ENCODE measurements around the gene PIP4K2A.
"Not testable (repeated sequence)": the region's sequence is repeated elsewhere in the genome, so short reads cannot be mapped to it uniquely, and the experiment has no call there.

The PIP4K2A gene

DNA sequence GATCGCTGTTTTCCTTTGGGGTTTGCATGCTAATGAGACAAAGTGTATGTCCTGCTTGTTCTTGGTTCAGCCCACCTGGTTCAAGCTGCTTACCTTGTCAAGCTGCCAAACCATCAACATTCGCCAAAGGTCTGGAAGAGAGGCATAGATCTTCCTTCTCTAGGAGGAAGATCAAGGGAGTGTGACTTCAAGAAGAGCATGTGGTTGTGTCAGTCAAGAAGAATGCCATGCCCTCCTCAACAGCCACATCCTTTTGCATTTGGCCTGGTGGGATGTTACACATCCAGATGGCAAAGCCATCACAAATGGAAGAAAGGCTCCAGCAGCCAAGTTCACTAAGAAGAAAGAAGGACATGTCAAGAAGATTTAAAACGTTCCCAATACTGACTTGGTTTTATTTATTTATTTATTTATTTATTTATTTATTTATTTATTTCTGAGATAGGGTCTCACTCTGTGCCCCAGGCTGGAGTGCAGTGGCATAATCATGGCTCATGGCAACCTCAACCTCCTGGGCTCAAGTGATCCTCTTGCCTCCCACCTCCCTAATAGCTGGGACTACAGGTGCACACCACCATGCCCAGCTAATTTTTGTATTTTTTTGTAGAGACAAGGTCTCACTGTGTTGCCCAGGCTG lies 5.1 kb upstream of the PIP4K2A start:
- DNase-seq (ENCODE audit: low spot score) = no peak

DNA sequence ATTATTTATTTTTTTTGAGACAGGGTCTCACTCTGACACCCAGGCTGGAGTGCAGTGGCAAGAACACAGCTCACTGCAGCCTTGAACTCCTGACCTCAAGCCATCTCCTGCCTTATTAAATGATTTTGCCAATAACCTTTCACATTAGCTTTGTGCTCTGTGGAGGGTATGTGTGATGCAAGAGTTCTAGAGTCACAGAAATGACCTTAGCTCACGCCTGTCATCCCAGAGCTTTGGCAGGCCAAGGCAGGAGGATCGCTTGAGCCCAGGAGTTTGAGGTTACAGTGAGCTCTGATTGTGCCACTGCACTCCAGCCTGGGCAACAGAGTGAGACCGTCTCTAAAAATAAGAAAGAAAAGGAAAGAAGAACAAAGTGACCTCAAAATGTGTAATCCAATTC lies 4.3 kb upstream of the PIP4K2A start:
- not testable (repeated sequence) for DNase-seq (ENCODE audit: low spot score)

DNA sequence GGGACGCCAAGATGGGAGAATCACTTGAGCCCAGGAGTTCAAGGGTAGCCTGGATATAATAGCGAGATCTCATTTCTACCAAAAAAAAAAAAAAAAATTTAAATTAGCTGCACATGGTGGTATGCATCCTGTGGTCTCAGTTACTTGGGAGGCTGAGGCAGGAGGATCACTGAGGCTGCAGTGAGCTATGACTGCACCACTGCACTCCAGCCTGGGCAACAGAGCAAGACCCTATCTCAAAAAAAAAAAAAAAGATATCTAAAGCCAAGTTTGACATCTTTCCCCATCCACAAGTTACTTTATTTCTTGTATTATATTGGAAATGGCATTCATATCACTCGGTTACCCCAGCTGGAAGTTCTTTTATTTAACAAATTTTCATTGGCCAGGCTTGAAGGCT lies 3.4 kb upstream of the PIP4K2A start:
- DNase-seq (ENCODE audit: low spot score) = no peak

DNA sequence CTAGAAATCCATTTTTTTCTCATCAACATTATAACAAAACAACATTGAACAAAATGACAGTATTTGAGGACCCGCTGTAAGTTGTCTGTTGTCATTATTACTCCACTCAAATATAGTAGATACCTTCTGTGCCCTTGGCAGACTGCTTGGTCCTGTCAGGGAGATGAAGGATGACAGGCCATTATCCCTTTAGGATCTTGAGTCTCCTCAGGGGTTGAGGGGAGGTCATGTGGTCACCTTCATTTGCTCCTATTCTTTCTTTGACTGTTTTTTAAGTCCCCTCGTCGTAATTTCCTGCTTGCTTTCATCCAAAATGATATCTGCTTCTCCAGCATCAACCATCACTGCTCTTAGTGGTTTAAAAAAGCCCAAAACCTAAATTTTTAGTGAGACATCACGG lies 2.6 kb upstream of the PIP4K2A start:
- no peak for DNase-seq (ENCODE audit: low spot score)

DNA sequence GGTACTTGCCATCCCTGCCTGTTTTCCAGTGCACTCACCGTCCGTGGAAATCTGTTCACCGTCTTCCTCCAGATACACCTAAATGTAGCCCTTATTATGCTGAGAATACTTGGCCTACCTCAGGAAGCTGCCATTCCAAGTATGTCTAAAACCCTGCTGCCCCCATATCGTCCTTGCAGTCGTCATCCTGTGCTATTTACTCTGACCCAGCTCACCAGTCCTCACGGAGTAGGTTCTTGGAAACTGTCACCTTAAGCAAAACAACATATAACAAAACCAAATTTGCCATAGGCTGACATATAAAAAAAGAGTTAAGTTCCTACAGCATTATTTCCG lies 880 bp upstream of the PIP4K2A start:
- no peak for DNase-seq (ENCODE audit: low spot score)

DNA sequence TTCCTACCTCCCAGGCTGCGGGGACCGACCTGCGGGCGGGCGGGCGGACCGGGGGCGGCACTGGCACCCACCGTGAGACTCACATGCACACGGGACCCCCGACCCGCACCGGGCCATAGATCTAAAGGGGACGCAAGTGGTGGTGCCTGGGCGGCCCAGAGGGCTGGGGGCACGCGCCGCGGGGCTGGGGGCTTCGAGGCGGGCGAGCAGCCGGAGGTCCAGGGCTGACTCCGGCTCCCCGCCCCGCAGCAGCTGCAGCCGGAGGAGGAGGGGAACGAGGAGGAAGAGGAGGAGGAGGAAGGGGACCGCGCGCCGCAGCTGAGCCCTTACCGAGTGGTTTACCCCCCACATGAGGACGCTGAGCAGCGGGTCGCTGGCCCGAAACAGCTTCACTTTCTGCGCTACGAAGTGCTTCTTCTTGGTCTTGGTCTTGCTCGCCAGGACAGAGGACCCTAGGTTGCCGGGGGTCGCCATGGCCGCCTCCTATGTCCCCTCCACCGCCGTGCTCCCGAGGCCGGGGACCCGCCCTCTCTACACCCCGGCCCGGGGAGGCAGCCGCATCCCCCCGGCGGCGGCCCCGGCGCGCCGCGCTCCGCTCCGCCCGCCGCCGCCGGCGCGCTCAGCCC lies 412 bp downstream of the PIP4K2A start:
- DNase-seq (ENCODE audit: low spot score) = no peak

DNA sequence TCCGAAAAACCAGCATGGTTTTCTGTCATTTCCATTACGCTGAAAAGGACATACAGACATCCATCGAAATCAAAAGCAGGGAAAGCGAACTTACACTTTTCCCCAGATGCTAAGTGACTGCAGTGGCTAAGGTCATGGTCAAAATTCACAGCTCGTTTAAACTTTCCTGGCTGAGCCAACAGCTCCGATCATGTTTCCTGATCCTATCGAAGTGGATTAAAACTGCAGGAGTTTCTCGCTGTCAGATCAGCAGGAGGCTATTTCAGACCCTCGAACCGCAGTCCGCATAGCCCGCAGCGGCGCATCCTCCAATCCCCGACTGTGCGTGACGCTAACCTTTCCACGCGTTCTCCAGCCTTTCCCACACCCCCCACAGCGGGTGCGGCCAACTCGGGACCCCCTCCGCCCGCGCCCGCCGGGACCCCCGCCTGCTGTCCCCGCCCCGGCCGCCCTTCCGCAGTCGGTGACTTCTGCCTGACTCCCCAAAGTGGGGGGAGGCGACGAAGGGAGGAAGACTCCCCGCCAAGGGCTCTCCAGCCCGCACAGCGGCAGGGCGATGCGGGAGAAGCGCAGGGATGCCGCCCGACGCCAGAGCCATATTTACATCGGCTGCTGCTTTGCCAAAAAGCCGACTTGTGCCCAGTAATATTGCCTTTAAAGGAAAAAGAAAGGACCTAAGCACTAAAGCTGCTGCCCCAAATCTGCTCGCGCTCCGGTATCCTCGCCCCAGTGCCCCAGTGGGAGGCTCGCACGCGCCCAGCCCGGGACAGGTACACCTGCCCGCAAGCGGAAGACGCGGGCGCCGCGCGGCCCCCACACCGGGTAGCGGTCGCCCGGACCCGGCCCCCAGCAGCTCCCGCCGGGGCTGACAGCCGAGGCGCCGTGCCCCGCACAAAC lies 1.2 kb downstream of the PIP4K2A start:
- DNase-seq (ENCODE audit: low spot score) = peak; percentile 55

DNA sequence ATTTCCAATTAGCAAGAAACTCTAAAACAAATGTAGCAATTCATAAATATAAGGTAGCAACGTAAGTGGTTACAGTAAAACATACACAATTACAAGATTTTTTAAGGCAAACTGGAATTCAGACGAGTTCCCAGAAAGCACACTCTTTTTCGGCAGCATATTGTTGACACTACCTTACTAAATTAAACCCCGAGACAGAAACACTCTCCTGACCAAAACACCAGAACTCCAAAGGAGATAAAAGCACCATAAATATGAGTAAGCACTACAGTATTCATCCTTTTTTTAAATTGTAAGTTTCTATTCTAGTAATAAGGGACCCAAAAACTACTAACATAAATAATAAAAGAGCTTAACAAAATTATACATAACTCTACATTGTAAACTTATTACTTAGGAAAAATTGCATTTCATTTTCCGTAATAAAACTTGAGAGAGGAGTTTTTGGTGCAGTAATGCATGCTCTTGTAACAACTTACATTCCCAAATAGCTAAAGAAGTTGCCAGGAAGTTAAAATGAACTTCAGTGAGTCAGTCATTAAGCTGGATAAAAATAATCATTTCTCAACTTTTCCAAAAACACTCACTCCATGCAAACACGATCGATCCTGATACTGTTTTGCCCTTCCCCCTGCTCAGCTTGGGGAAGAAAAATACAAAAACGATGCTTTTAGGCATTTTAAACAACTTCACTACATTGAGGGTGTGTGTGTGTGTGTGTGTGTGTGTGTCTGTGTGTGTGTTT lies 2.0 kb downstream of the PIP4K2A start:
- DNase-seq (ENCODE audit: low spot score) = no peak

DNA sequence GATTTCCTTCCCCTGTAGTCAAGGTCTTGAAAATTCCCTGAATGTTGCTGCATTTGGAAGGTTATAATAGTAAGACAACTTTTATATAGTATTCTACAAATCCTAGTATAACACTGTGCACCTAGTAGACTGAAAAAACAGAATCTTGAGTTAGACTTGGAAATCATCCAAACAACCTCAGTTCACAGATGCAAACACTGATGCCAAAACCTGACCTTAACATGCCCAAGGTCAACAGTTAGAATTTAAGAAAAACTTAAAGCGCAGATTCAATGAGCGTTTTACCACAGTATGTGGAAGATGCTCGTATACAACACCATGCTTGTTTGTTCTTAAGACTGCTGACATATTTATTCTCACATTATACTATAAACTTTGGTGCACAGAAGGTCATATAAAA lies 3.0 kb downstream of the PIP4K2A start:
- peak; percentile 41 for DNase-seq (ENCODE audit: low spot score)

DNA sequence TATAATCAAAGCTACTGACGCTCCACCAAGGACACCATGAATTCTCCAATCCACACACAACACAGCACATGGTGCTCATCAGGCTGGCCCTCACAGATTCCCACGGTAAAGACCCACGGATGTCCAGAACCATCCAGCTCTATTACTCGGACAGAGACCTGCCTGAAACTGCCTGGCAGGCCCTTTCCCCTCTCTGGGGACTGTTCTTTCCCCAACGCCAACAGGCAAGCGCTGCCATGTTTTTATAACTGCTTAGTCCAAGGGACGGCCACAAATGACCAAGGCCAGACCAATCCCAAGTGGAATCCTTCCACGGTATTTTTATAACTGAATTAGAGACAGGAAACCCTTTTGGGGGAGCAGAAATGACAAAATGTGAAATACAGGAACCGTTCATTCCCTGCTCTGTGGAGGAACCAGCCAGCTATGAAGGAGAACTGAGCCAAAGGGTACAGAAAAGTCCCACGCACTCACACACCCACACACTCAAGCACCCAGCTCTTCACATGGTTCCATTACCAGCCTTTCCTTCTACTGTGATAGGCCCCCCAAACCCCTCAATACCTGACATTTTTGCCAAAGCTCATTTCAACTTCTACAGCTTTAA lies 4.1 kb downstream of the PIP4K2A start:
- no peak for DNase-seq (ENCODE audit: low spot score)

DNA sequence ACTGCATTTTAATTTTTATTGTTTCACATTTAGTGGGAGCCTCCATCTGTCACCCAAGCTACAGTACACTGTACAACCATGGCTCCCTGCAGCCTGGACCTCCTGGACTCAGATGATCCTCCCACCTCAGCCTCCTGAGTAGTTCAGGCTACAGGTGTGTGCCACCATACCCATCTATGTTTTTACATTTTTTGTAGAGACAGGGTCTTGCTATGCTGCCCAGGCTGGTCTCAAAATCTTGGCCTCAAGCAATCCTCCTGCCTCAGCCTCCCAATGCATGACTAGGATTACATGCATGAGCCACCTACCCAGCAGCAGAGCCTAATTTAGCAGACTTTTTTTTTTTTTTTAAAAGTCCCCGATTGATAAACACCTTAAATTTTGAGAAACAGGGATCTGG lies 5.6 kb downstream of the PIP4K2A start:
- DNase-seq (ENCODE audit: low spot score) = no peak

DNA sequence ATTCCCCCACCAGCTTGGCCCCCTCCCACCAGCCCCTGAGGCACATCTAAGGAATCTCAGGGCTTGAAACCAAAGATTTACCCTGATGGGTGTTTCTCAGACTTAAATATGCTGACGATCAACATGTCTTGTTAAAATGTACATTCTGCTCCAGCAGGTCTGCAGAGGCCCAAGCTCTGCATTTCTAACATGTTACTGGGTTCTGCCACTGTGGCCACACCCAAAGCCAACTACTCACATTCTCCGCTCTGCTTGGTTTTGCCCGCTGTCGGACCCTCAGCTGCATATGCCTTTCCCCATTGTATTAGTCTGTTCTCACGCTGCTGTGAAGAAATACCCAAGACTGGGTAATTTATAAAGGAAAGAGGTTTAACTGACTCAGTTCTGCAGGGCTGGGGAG lies 8.9 kb downstream of the PIP4K2A start:
- no peak for DNase-seq (ENCODE audit: low spot score)

DNA sequence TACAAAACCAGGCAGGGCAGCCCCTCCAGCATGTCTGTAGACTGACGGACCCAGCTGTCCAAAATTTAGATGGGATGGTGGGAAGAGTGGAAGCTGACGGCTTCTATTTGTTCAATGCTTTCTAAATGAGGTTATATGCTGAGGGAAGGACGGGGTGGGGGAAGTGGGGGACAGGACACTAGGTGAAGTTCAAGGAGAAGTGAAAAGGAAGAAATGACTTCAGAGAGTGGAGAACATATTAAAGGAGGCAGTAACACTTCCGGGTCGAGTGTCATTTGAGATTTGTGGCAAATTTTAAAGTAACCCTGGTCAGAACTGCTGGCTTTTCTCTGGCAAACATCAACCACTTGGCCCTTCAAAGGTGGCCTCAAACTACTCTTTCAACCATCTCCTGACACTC lies 9.4 kb downstream of the PIP4K2A start:
- no peak for DNase-seq (ENCODE audit: low spot score)

DNA sequence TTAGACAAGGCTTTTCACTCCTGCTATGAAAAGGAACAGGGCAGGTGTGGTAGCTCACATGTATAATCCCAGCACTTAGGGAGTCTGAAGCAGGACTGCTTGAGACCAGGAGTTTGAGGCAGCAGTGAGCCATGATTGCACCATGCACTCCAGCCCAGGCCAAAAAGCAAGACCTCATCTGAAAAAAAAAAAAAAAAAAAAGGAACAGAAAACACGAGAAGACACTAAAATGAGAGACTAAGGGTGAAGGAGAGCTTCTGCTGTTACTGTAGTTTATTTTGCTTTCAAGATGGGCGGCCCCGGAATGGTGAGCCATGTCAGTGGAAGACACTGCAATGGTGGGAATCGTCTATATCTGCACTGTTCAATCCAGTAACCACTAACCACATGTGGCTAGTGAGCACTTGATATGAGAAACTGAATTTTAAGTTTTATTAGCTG lies 9.9 kb downstream of the PIP4K2A start:
- no peak for DNase-seq (ENCODE audit: low spot score)

DNA sequence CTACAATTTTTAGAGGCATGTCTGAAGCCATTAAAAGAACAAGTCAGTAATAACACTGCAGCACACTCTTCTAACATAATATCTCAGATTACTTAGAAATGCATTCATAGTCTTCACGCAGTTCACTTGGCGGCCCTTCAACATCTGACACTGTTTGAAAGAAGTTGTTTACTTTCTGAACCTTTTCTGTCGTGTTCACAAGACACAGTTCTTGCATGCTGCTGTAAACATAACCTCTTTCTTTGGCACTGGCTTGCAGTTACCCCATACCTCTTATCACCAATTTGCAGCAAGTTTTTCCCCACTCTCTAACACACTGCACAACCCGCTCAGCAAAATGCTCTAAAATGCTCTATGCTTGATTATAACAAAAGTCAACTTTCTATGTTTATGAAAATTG lies 12.0 kb downstream of the PIP4K2A start:
- DNase-seq (ENCODE audit: low spot score) = no peak

DNA sequence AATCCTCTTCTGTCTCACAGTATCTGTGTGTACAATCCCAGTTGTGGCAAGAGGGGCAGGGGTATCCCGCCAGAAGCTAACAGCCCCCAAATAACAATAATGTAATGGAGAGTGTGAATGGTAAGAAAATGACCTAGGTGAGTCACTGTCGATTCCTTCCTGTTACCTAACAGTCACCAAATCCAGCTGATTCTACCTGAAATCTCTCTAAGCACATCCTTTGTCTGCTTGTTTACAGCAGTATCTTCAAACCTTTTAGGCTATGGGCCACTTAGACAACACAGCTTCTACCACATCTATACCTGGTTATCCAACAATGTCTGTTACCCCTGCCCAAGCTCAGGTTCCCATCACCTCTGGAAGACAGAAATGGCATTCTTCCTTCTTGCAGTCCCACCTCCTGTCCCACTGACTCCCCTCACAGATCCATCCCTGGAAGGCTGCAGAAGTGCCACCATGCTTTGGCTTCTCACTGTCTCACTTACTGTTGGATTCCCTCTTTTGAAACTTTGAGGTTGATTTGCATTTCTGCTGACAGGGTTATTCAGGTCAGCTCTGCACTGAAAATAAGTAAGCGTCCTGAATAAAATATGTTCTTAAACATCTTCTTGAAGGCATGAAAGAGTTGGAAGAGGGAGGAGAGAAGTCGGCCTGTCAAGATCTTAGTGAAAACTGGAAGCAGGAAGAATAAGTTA lies 13.1 kb downstream of the PIP4K2A start:
- DNase-seq (ENCODE audit: low spot score) = no peak

DNA sequence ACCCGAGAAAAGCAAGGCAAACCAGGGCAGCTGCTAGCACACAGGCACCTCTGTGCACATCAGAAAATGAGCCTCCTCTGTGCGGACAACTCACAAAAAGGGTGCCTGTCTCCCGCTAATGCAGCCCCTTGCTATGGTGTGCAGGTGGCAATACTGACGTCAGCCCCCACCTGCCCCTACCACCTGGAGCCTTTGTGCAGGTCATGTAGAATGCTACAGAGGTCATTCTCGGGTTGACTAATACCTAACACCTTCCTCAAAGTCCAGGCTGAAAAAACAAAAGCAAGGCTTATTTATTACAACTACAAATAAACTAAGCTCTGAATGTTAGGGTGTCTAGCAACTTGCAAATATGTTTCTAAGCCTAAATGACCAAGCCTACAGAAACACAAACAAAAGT lies 13.9 kb downstream of the PIP4K2A start:
- no peak for DNase-seq (ENCODE audit: low spot score)

DNA sequence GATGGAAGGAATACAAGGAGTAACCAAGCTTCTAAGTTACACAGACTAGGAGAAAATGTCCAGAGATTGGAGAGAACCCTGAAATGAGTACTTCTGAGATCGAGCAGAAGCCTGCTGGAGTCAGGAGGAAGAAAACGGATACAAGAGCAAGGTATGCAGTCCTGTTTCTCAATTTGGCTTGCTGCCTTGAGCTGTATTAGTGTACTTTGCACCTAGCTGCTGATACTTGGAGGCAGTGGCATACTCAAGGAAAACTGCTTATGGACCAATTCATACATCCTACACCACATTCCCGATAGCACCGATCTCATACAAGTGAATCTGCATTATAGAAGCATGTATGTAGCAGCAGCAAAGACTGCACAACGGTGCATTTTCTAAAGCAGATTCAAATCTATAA lies 14.4 kb downstream of the PIP4K2A start:
- DNase-seq (ENCODE audit: low spot score) = no peak

DNA sequence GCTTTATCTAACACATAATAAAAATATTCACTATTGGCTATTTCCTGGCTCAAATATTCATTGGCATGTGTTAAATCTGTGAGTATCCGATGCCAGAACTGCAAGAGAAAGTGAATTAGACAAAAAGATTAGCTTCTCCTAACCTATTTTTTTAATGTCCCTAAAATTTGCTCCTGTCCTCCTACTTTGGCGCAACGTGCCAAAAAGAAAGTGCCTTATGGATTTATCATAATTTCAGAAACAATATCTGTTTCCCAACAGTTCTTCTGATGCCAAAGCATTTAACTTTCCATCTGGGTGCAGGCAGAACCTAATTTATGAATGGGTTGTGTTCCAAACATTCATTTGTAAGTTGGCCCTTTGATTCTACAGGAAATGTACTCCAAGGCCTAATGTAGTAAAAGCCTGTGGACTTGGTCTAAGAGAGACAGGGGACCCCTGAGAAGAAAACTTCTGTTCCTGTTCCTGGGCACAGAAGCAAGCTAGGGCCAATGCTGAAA lies 15.4 kb downstream of the PIP4K2A start:
- no peak for DNase-seq (ENCODE audit: low spot score)

DNA sequence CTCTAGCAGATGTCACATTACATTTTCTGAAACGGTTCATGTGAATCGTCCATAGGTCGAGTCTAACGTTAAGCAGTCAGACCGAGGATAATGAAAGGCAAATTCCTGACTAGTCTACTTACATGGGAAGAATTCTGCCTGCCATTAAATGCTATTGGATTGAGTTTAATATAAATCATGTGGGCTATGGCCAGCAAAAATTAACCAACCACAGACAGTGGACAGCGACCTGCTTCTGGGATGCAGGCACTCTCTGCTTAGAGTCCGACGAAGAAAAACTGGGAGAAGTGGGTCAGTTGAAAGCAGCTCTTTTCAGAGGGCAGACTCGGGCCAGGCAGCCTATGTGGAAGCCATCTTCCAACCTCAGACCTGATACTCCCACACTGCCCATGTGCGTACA lies 16.6 kb downstream of the PIP4K2A start:
- no peak for DNase-seq (ENCODE audit: low spot score)

DNA sequence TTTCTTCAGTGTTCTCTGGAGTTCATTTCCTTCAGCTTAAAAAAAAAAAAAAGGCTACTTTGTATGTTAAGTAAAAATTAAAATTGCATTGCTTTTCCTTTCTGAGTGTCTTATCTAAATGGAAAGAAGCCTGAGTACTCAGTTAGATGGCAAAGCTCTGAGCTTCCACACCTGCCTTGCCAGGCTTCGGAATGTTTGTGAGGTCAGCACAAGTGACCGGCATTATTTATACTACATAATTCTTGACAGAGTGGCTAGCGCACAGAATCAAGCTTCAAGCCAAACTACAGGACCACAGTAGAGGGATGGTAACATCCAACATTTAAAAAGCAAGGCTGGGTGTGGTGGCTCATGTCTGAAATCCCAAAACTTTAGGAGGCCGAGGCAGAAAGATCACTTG lies 17.3 kb downstream of the PIP4K2A start:
- DNase-seq (ENCODE audit: low spot score) = no peak
